Memory B cell (primary cell): ENCODE results near the gene RPL6.
"Not testable (repeated sequence)": the region's sequence is repeated elsewhere in the genome, so short reads cannot be mapped to it uniquely, and the experiment has no call there.

Experiments
- ATAC-seq: fragments of 150-1000 bp; cut with Tn5 transposase; 2 replicates; pipeline ENCODE4 v1.10.0; 2021; ENCODE audit warnings: low read depth, mild to moderate bottlenecking, moderate library complexity
- DNase-seq, 2 donors: peaks; one replicate each; pipeline ENCODE4 v3.0.0; 2022; ENCODE audit warnings: low spot score in 2 of 2
- H3K27ac Mint-ChIP-seq: one replicate; pipeline ENCODE4 v1.8.0; 2022; ENCODE audit warnings: mild to moderate bottlenecking, moderate library complexity, mixed read lengths
- H3K27me3 Mint-ChIP-seq: one replicate; pipeline ENCODE4 v1.8.0; 2022; ENCODE audit warnings: mixed read lengths
- H3K36me3 Mint-ChIP-seq: one replicate; pipeline ENCODE4 v1.8.0; 2022; ENCODE audit warnings: mild to moderate bottlenecking, mixed read lengths
- H3K4me1 Mint-ChIP-seq: one replicate; pipeline ENCODE4 v1.8.0; 2022; ENCODE audit warnings: mixed read lengths
- H3K4me3 Mint-ChIP-seq: one replicate; pipeline ENCODE4 v1.8.0; 2022; ENCODE audit warnings: mild to moderate bottlenecking, moderate library complexity, mixed read lengths
- H3K9me3 Mint-ChIP-seq: one replicate; pipeline ENCODE4 v1.8.0; 2022; ENCODE audit warnings: mixed read lengths

Gene RPL6

DNA sequence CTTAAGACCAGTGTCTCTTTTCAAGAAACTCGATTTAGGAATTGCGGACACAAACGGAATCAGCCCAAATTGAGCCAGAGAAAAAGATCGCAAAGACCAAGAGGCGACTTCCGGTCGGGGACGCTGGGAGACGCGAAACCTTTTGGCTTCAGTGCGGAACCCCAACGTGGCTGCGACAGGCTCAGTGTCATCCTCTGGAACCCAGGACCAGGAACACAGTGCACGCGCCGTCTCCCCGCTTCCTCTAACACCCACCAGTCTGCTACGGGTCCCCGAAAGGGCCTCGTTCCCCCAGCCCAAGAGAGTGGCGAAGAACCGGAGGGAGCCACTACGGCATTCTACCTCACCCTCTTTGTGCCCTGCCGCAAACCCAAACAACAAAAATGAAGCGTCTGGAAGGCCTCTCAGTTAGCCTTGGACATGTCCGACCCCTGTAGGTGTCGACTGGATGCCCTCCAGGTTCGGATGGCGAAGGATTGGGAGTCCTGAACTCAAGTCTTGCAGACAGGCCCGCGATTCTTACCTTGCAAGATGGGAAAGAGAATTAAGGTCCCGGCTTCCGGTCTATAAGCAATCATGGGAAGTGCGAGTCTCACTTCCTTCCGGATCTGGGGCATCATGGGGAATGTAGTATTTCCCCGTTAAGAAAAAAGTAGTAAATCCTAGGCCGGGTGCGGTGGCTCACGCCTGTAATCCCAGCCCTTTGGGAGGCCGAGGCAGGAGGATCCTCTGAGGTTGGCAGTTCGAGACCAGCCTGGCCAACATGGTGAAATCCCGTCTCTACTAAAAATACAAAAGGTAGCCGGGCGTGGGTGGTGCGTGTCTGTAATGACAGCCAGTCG, at the start of gene RPL6:
Gene RPL6 (minus strand): TSS at position 542 of the 842 bp plus-strand sequence. CDS start 949 bp downstream, outside the sequence.
- peaks cover 22% of the 10 kb centered on the region for H3K36me3 Mint-ChIP-seq
- peak within 1 kb of the TSS; percentile 100 for H3K4me3 Mint-ChIP-seq
- peak; percentile 93 for ATAC-seq
- no peaks in the 10 kb centered on the region for H3K9me3 Mint-ChIP-seq
- H3K4me1 Mint-ChIP-seq, result peaks cover 23% of the 10 kb centered on the region
- peak; percentile 69 to 72 for DNase-seq
- H3K27ac Mint-ChIP-seq, result peak within 1 kb of the TSS; percentile 99
- H3K27me3 Mint-ChIP-seq, result no peaks in the 10 kb centered on the region

DNA sequence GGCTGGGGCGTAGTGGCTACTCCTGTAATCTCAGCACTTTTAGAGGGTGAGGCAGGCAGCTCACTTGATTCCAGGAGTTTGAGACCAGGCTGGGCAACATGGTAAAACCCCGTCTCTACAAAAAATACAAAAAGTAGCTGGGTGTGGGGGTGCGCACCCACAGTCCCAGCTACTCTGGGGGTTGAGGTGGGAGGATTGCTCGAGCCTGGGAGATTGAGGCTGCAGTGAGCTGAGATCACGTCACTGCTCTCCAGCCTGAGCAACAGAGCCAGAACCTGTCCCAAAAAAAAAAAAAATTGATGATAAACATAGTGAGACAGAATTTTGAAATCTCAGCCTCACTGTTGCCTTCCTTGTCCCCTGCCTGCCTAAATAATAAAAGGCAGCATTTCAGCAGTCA, 49.3 kb upstream of the RPL6 start:
- ATAC-seq (no peak), DNase-seq (no peak)
- H3K36me3 Mint-ChIP-seq, result peaks cover 38% of the 10 kb centered on the region
- no peaks in the 10 kb centered on the region for H3K9me3 Mint-ChIP-seq
- no peaks in the 10 kb centered on the region for H3K4me1 Mint-ChIP-seq
- H3K4me3 Mint-ChIP-seq, result no peak overlapping the region
- H3K27me3 Mint-ChIP-seq, result no peaks in the 10 kb centered on the region
- H3K27ac Mint-ChIP-seq, result no peak overlapping the region

DNA sequence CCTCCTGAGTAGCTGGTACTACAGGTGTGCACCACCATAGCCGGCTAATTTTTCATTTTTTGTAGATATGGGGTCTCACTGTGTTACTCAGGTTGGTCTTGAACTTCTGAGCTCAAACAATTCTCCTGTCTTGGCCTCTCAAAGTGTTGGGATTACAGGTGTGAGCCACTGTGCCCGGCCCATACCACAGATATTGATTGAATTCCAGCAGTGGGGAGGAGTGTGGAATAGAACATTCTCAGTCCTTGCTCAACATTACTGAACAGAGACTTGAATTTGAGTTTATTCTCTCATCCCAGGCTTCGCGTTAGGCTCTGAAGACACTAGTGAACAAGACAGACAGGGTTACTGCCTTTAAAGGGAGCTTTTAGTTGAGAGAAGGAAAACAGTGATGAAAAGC, 48.9 kb upstream of the RPL6 start:
- peaks cover 40% of the 10 kb centered on the region for H3K36me3 Mint-ChIP-seq

DNA sequence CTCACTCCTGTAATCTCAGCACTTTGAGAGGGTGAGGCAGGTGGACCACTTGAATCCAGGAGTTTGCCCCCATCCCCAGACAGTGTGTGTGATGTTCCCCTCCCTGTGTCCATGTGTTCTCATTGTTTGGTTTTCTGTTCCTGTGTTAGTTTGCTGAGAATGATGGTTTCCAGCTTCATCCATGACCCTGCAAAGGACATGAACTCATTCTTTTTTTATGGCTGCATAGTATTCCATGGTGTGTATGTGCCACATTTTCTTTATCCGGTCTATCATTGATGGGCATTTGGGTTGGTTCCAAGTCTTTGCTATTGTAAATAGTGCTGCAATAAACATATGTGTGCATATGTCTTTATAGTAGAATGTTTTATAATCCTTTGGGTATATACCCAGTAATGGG, 47.7 kb upstream of the RPL6 start:
- not testable (repeated sequence) for H3K4me3 Mint-ChIP-seq, H3K27me3 Mint-ChIP-seq, H3K4me1 Mint-ChIP-seq, H3K27ac Mint-ChIP-seq, H3K9me3 Mint-ChIP-seq, ATAC-seq, DNase-seq
- H3K36me3 Mint-ChIP-seq, result peaks cover 45% of the 10 kb centered on the region

More for the DNA sequence above, 48.9 kb upstream of the RPL6 start:
- Mint-ChIP-seq H3K27ac (no peak overlapping the region), H3K4me1 (no peaks in the 10 kb centered on the region), H3K27me3 (no peaks in the 10 kb centered on the region), H3K9me3 (no peaks in the 10 kb centered on the region), H3K4me3 (no peak overlapping the region)
- no peak for DNase-seq
- ATAC-seq, result no peak

DNA sequence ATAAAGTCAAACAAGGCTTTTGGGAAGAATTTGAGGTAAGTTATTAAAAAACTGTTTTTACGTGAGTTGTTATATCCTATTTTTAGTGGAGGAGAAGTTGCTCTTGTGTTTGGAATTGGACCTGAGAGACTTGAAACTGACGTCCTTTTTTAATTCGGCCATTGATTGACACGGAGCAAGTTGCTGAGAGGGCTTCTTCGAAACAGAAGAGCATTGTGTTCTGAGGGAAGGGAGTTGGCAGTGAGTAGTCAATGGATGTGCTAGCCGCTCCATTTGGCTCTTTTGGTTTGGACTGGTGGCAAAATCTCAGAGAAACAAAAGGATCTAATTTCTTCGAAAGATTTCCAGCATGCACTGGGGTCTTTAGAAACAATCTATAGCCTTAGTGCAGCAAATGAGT, 46.6 kb upstream of the RPL6 start:
- Mint-ChIP-seq H3K9me3 (no peaks in the 10 kb centered on the region), H3K36me3 (peaks cover 42% of the 10 kb centered on the region), H3K27ac (no peak overlapping the region), H3K27me3 (no peaks in the 10 kb centered on the region), H3K4me3 (no peak overlapping the region), H3K4me1 (no peaks in the 10 kb centered on the region)
- no peak for ATAC-seq
- DNase-seq, result no peak

DNA sequence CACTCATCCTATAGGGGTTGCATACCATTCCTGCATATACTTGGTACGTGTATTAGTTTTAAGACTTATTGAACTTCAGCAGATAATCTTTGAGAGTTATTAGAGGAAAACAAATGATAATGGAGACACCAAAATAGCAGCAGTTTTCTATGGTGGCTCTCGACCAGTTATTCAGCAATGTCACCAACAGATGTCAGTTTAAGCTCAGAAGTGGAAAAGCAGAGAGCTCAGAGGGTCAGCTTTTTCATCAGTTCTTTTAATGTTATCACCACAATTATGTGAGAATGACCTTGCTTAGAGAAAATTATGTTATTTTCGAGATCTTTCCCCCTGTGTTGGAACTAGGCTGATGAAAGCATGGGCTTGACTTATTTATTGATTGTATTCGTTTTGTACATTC, 41.3 kb upstream of the RPL6 start:
- no peaks in the 10 kb centered on the region for H3K4me1 Mint-ChIP-seq
- peaks cover 21% of the 10 kb centered on the region for H3K36me3 Mint-ChIP-seq
- no peak for DNase-seq
- no peaks in the 10 kb centered on the region for H3K9me3 Mint-ChIP-seq
- H3K27me3 Mint-ChIP-seq, result no peaks in the 10 kb centered on the region
- ATAC-seq, result no peak
- no peak overlapping the region for H3K4me3 Mint-ChIP-seq
- no peak overlapping the region for H3K27ac Mint-ChIP-seq

DNA sequence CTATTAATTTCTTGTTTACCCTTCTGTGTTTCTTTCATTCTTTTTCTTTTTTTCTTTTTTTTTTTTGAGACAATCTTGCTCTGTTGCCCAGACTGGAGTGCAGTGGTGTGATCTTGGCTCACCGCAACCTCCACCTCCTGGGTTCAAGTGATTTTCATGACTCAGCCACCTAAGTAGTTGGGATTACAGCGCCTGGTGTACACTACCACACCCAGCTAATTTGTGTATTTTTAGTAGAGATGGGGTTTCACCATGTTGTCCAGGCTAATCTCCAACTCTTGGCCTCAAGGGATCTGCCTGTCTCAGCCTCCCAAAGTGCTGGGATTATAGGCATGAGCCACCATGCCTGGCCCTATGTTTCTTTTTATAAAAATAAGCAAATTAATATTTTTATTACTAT, 38.8 kb upstream of the RPL6 start:
- not testable (repeated sequence) for DNase-seq, H3K27me3 Mint-ChIP-seq, H3K27ac Mint-ChIP-seq, H3K4me1 Mint-ChIP-seq, H3K4me3 Mint-ChIP-seq, ATAC-seq, H3K9me3 Mint-ChIP-seq
- peaks cover 17% of the 10 kb centered on the region for H3K36me3 Mint-ChIP-seq

DNA sequence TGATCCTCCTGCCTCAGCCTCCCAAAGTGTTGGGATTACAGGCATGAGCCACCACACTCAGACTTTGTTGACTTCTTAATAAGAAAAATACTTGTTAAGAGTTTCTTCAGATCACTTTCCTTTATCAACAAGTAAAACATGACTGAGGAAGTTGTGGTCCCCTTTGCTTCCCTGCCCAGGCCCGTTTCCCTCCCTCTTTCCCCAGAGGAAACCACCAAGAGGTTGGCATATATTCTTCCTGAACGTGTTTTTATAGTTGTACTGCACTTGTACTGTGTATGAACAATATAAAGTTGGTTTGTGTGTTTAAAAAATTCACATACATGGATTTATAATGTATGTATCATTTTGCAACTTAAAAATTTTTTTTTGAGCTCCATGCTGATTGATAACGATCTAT, 37.7 kb upstream of the RPL6 start:
- H3K4me3 Mint-ChIP-seq, result no peak overlapping the region
- H3K4me1 Mint-ChIP-seq, result peaks cover 2% of the 10 kb centered on the region
- peaks cover 15% of the 10 kb centered on the region for H3K36me3 Mint-ChIP-seq
- H3K27me3 Mint-ChIP-seq, result no peaks in the 10 kb centered on the region
- ATAC-seq (no peak), DNase-seq (no peak)
- H3K27ac Mint-ChIP-seq, result peak overlapping the region; percentile 53
- H3K9me3 Mint-ChIP-seq, result no peaks in the 10 kb centered on the region

DNA sequence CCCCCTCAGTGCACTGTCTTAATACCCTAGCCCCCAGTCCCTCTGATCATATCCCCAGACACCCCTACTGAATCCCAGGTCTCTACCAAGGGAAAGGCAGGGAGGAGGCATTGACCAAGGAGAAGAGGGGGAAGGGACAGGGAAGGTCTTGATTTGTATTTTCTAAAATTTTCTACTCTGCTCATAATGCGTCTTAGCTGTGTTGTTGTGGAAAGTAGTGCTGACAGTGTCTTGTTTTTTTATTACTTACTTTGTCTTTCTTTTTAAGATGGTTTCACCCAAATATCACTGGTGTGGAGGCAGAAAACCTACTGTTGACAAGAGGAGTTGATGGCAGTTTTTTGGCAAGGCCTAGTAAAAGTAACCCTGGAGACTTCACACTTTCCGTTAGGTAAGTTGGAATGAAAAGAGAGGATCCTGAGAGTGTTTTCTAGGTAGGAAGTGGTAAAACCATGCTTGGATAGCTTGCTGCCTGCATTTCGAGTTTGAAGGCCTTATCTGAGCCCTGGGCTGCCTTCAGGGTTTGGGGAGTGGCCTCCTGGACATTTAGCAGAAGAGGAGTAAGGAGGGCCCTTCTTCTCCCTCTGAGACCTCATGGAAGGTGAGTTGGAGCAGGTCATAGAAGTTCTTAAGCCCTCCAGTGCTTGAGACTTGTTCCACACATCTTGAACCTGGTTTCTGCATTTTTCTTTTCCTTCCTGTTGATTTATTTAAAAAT, 36.8 kb upstream of the RPL6 start:
- no peak overlapping the region for H3K4me3 Mint-ChIP-seq
- peaks cover 2% of the 10 kb centered on the region for H3K4me1 Mint-ChIP-seq
- no peaks in the 10 kb centered on the region for H3K27me3 Mint-ChIP-seq
- no peak for DNase-seq
- no peak overlapping the region for H3K27ac Mint-ChIP-seq
- H3K36me3 Mint-ChIP-seq, result peaks cover 15% of the 10 kb centered on the region
- no peaks in the 10 kb centered on the region for H3K9me3 Mint-ChIP-seq
- ATAC-seq, result no peak

DNA sequence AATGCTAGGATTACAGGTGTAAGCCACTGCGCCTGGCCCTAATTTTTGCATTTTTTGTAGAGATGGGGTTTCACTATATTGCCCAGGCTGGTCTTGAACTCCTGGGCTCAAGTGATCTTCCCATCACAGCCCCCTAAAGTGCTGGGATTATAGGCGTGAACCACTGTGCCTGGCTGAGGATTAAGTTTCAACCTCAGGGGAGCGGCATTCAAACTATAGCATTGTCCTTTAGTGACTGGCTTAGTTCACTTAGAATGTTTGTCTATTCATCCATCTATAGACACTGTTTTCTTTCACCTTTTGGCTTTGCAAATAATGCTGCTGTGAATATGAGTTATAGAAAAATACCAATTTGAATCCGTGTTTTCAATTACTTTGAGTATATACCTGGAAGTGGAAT, 34.5 kb upstream of the RPL6 start:
- no peaks in the 10 kb centered on the region for H3K27me3 Mint-ChIP-seq
- no peak overlapping the region for H3K4me3 Mint-ChIP-seq
- no peak overlapping the region for H3K27ac Mint-ChIP-seq
- no peaks in the 10 kb centered on the region for H3K9me3 Mint-ChIP-seq
- peaks cover 2% of the 10 kb centered on the region for H3K4me1 Mint-ChIP-seq
- ATAC-seq, result no peak
- DNase-seq, result no peak
- peaks cover 6% of the 10 kb centered on the region for H3K36me3 Mint-ChIP-seq

DNA sequence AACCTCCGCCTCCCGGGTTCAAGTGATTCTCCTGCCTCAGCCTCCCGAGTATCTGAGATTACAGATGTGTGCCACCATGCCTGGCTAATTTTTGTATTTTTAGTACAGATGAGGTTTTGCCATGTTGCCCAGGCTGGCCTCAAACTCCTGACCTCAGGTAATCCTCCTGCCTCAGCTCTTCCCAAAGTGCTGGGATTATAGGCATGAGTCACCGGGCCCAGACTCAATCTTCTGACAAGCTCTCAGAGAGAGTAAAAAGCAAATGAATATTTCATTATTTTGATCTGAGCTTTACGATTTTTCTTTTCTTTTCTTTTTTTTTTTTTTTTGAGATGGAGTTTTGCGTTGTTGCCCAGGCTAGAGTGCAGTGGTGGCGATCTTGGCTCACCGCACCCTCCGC, 31.2 kb upstream of the RPL6 start:
- not testable (repeated sequence) for H3K4me3 Mint-ChIP-seq, ATAC-seq, H3K27me3 Mint-ChIP-seq, H3K9me3 Mint-ChIP-seq, H3K36me3 Mint-ChIP-seq, H3K4me1 Mint-ChIP-seq, H3K27ac Mint-ChIP-seq, DNase-seq

DNA sequence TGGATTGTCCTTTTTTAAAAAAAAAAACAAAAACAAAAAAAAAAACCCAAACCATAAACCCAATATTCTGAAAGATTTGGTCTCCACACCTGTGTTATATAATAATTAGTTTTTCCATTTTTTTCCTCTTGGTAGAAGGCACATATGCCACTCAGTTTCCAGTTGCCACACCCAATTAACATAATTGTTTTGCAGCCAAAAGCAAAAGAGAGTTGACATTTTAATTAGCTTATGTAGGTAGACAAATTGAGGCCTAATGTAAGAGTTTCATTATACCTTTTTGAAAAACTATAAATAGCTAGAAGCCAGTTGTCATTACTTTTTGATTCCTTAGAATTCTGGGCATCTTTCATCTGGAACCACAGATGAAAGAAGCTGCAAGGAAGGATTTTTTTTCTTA, 30.4 kb upstream of the RPL6 start:
- no peaks in the 10 kb centered on the region for H3K9me3 Mint-ChIP-seq
- H3K4me1 Mint-ChIP-seq, result peaks cover 1% of the 10 kb centered on the region
- DNase-seq, result no peak
- H3K4me3 Mint-ChIP-seq, result no peak overlapping the region
- ATAC-seq, result no peak
- peaks cover 4% of the 10 kb centered on the region for H3K36me3 Mint-ChIP-seq
- H3K27ac Mint-ChIP-seq, result no peak overlapping the region
- no peaks in the 10 kb centered on the region for H3K27me3 Mint-ChIP-seq

DNA sequence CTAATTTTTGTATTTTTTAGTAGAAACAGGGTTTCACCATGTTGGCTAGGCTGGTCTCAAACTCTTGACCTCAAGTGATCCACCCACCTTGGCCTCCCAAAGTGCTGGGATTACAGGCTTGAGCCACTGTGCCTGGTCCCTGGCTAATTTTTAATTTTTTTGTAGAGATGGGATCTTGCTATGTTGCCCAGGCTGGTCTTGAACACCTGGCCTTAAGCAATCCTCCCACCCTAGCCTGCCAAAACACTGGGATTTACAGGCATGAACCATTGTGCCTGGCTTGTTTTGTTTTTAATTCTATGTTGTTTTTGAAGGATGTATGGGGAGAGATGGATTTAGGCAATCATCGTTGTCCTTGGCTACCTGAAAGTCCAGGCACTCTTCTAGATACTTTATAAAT, 29.2 kb upstream of the RPL6 start:
- H3K36me3 Mint-ChIP-seq, H3K4me1 Mint-ChIP-seq, H3K27ac Mint-ChIP-seq: not testable (repeated sequence)

DNA sequence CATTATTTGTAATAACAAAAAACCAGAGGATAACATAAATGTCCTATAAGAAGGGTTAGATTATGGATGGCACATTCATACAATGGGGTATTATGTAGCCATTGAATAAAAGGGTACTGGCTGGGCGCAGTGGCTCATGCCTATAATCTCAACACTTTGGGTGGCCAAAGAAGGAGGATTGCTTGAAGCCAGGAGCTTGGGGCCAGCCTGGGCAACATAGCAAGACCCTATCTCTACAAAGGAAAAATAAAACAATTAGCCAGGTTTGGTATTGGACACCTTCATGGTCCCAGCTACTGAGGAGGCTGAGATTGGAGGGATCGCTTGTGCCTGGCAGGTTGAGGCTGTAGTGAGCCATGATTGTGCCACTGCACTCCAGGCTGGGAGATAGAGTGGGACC, 24.1 kb upstream of the RPL6 start:
- no peak overlapping the region for H3K27ac Mint-ChIP-seq
- no peak for ATAC-seq

More for the DNA sequence above, 29.2 kb upstream of the RPL6 start:
- H3K4me3 Mint-ChIP-seq, DNase-seq, H3K27me3 Mint-ChIP-seq, H3K9me3 Mint-ChIP-seq, ATAC-seq: not testable (repeated sequence)

More for the DNA sequence above, 24.1 kb upstream of the RPL6 start:
- no peak for DNase-seq
- H3K36me3 Mint-ChIP-seq, result peaks cover 6% of the 10 kb centered on the region
- H3K27me3 Mint-ChIP-seq, result no peaks in the 10 kb centered on the region
- H3K4me1 Mint-ChIP-seq, result peaks cover 5% of the 10 kb centered on the region
- H3K9me3 Mint-ChIP-seq, result no peaks in the 10 kb centered on the region
- H3K4me3 Mint-ChIP-seq, result no peak overlapping the region
